ENCODE results near the gene IFFO2. TPM values are rescaled to one million over a fixed set of nuclear protein-coding genes. Genes with fewer than 3 reads are reported as not detected.
A peak's percentile ranks its signal among the peaks of the same experiment; 100 is the strongest.

Gene IFFO2
- total and polyA plus RNA-seq, 2 of the 8 experiments (the other 6 are each of a cell fraction or from before 2014, with no cell fraction given) = 6.6 to 10.4 TPM

GRCh38 chr1:18967066-18967690, 10.7 kb upstream of the IFFO2 start:
- Histone ChIP-seq H2BK15ac (ENCODE audit: low read length) (no peak overlapping the region), H3K4ac (replicated peaks; ENCODE audit: insufficient read length, low read depth, low read length) (no peak overlapping the region), H2BK120ac (replicated peaks; ENCODE audit: low read depth, low read length) (no peak overlapping the region), H3K27ac (ENCODE audit: low read depth, low read length) (no peak overlapping the region), H3K79me2 (ENCODE audit: control insufficient read depth in 1 of 2, insufficient read depth in 2 of 2, low read length in 2 of 2) (no peaks in the 10 kb centered on the region), H4K91ac (replicated peaks; ENCODE audit: insufficient read length, low read length) (no peak overlapping the region), H4K8ac (ENCODE audit: extremely low read depth, insufficient read depth, low read length) (no peak overlapping the region), H3K79me1 (ENCODE audit: low read depth, low read length) (no peaks in the 10 kb centered on the region), H3K14ac (ENCODE audit: insufficient read length) (no peak overlapping the region), H3K4me3 (ENCODE audit: extremely low read depth in 1 of 4, insufficient read depth in 2 of 4, low read depth in 3 of 4, low read length in 4 of 4) (no peak overlapping the region), H3K4me2 (ENCODE audit: insufficient read depth in 1 of 2, low read depth in 2 of 2, low read length in 2 of 2) (no peak overlapping the region), H3K23me2 (ENCODE audit: low read depth, low read length) (no peaks in the 10 kb centered on the region), H2BK5ac (ENCODE audit: low read depth, low read length) (no peak overlapping the region), H3K9me3 (ENCODE audit: insufficient read depth in 2 of 2, low read depth in 1 of 2, low read length in 1 of 2) (no peaks in the 10 kb centered on the region), H2BK20ac (ENCODE audit: low read length) (no peak overlapping the region), H3K18ac (ENCODE audit: extremely low read depth, low read length) (no peak overlapping the region), H2BK12ac (ENCODE audit: low read depth, low read length) (no peak overlapping the region), H2AK5ac (ENCODE audit: low read depth, low read length) (no peak overlapping the region), H3K36me3 (ENCODE audit: control insufficient read depth in 2 of 4, insufficient read depth in 4 of 4, low read length in 3 of 4) (no peaks in the 10 kb centered on the region), H3K9ac (replicated peaks in 1 of 4; ENCODE audit: extremely low read depth in 1 of 4, low read depth in 3 of 4, low read length in 3 of 4) (no peak overlapping the region), H3K56ac (replicated peaks; ENCODE audit: insufficient read length, low read depth, low read length) (no peak overlapping the region), H4K5ac (ENCODE audit: insufficient read length, low read depth, low read length) (no peak overlapping the region), H3K23ac (ENCODE audit: insufficient read length) (no peak overlapping the region), H3K4me1 (replicated peaks in 1 of 4; ENCODE audit: control insufficient read depth in 3 of 4, insufficient read depth in 4 of 4, low read length in 3 of 4) (peaks cover 0 to 8% (median 1%) of the 10 kb centered on the region in 4 experiments; a peak in 4 of 7 replicates), H3K27me3 (replicated peaks in 1 of 4; ENCODE audit: control insufficient read depth in 3 of 4, extremely low read depth in 1 of 4, insufficient read depth in 3 of 4, low read length in 3 of 4) (peaks cover 0 to 2% (median 1%) of the 10 kb centered on the region in 4 experiments; a peak in 3 of 7 replicates), H2AFZ (ENCODE audit: low read length) (no peak overlapping the region), H4K20me1 (replicated peaks in 1 of 2; ENCODE audit: control insufficient read depth in 1 of 2, insufficient read depth in 2 of 2, low read length in 2 of 2) (no peaks in the 10 kb centered on the region)
- WGBS, 2 experiments (ENCODE audit: extremely low coverage in 1 of 2, insufficient coverage in 1 of 2, insufficient read length in 1 of 2, insufficient replicate concordance in 2 of 2, low coverage in 1 of 2, low lambda C conversion rate in 2 of 2, missing lambda C conversion rate in 1 of 2) = 91% methylated on average over 2 of the region's 2 CpGs; no CpG with 5 or more reads in 1 of the 2 experiments
- POLR2A ChIA-PET (ENCODE audit: partially characterized antibody) = interaction anchor here (1.2 to 2.4 kb wide), 3 partner anchors 11 to 39 kb away, joined by 3 to 13 read pairs (median 3); partner anchors contain the start of gene IFFO2
- CTCF ChIA-PET (ENCODE audit: partially characterized antibody) = interaction anchor here (0.6 to 4.5 kb wide), 18 partner anchors 8 to 1226 kb away, joined by 3 to 23 read pairs (median 4); no protein-coding TSS in a partner anchor
- DNase-seq (ENCODE audit: low read depth in 1 of 2, low spot score in 2 of 2) (no peak), FAIRE-seq (no peak)
- TF ChIP-seq KDM1A (IDR thresholded peaks at IDR 0.05; ENCODE audit: borderline replicate concordance, low read length) = peak; percentile 18; the same call in 1 of the 2 replicates
